Measurements from ENCODE around the gene CADPS. TPM values are rescaled to one million over a fixed set of nuclear protein-coding genes. Genes with fewer than 3 reads are reported as not detected.

Gene CADPS
- total RNA-seq, 3 donors from 2014 or later (not counting 1 experiment from before 2014, with no cell fraction given) = not detected

DNA sequence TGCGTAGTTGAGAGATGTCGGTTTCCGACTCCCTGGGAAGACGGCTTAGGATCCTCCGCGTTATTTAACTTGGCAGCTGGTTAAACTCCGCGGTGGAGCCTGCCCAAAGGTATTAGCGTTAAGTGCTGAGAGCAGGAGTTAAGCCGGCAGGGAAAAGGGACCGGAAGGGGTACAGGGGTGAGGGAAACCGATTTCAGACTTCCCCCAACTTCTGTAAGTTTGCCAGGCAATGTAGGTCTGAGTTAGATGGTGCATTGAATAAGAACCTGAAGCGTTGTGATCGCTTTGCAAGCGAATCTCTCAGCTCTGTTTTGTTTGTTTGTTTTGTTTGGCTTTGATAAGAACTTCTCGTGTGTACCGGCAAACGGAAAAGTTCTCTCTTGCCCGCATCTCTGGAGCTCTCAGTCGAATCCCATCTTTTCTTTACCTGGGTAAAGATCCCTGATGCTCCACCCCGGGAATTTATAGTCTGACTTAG is 495.9 kb downstream of the CADPS start:
- WGBS (ENCODE audit: insufficient coverage) = 4% methylated on average over 21 of the region's 21 CpGs
- TF ChIP-seq CTCF (IDR thresholded peaks at IDR 0.05) = no peak
- peaks cover 37 to 56% of the 10 kb centered on the region in 2 donors for H3K27me3 Mint-ChIP-seq (ENCODE audit: low read depth in 2 of 2)

DNA sequence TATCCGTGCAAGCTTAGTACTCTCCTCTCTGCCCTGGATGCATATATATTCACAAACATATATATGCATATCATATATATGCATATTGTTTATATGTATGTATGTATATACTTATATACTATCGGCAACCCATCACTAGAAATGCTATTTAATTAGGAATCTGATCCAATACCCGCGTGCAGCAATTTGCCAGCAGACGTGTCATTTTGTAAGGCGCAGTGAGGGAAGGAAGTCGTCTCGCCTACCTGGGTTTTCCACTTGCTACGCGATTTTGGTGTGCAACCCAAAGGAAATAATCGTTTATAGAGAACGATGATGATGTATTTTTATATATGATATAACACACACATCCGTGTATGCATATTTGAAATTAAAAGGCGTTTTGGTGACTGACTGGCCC is 496.3 kb downstream of the CADPS start:
- Mint-ChIP-seq H3K36me3 (peaks cover 19% of the 10 kb centered on the region), H3K4me3 (no peak overlapping the region), H3K27ac (no peak overlapping the region), H3K27me3 (ENCODE audit: low read depth in 2 of 2) (peaks cover 41 to 60% of the 10 kb centered on the region in 2 donors), H3K9me3 (peaks cover 2 to 5% of the 10 kb centered on the region in 2 donors), H3K4me1 (no peaks in the 10 kb centered on the region)
- Histone ChIP-seq H3K27ac (ENCODE audit: low read length) (no peak overlapping the region), H3K4me1 (ENCODE audit: control insufficient read depth, insufficient read depth, low read length) (no peaks in the 10 kb centered on the region), H3K4me3 (ENCODE audit: low read length) (no peak overlapping the region), H3K27me3 (ENCODE audit: control insufficient read depth, insufficient read depth, low read length) (peaks cover 36% of the 10 kb centered on the region), H3K36me3 (ENCODE audit: control insufficient read depth, insufficient read depth, low read length) (no peaks in the 10 kb centered on the region), H3K9me3 (ENCODE audit: control insufficient read depth, insufficient read depth, low read length) (no peaks in the 10 kb centered on the region)
- TF ChIP-seq CTCF (IDR thresholded peaks at IDR 0.05) = no peak
- no peak for ATAC-seq
- 9% methylated on average over 10 of the region's 14 CpGs for WGBS (ENCODE audit: insufficient coverage)
- DNase-seq = no peak
- intact Hi-C loops (cut with micrococcal nuclease) = no loop called here

More for the DNA sequence above, 495.9 kb downstream of the CADPS start:
- Histone ChIP-seq H3K9me3 (ENCODE audit: control insufficient read depth, insufficient read depth, low read length) (no peaks in the 10 kb centered on the region), H3K27ac (ENCODE audit: low read length) (no peak overlapping the region), H3K27me3 (ENCODE audit: control insufficient read depth, insufficient read depth, low read length) (peaks cover 32% of the 10 kb centered on the region), H3K4me3 (ENCODE audit: low read length) (no peak overlapping the region), H3K36me3 (ENCODE audit: control insufficient read depth, insufficient read depth, low read length) (no peaks in the 10 kb centered on the region), H3K4me1 (ENCODE audit: control insufficient read depth, insufficient read depth, low read length) (no peaks in the 10 kb centered on the region)
- no peak for ATAC-seq
- Mint-ChIP-seq H3K4me1 (no peaks in the 10 kb centered on the region), H3K9me3 (peaks cover 3 to 6% of the 10 kb centered on the region in 2 donors), H3K36me3 (peaks cover 19% of the 10 kb centered on the region), H3K4me3 (no peak overlapping the region), H3K27ac (no peak overlapping the region)
- intact Hi-C loops (cut with micrococcal nuclease) = no loop called here
- no peak for DNase-seq

GRCh38 chr3:62378311-62378789 is 496.9 kb downstream of the CADPS start:
- Mint-ChIP-seq H3K27ac (no peak overlapping the region), H3K9me3 (peaks cover 0 to 2% of the 10 kb centered on the region in 2 donors), H3K36me3 (peaks cover 19% of the 10 kb centered on the region), H3K4me3 (no peak overlapping the region), H3K4me1 (no peaks in the 10 kb centered on the region), H3K27me3 (ENCODE audit: low read depth in 2 of 2) (peaks cover 42 to 63% of the 10 kb centered on the region in 2 donors)
- Histone ChIP-seq H3K4me3 (ENCODE audit: low read length) (no peak overlapping the region), H3K27me3 (ENCODE audit: control insufficient read depth, insufficient read depth, low read length) (peaks cover 40% of the 10 kb centered on the region), H3K4me1 (ENCODE audit: control insufficient read depth, insufficient read depth, low read length) (no peaks in the 10 kb centered on the region), H3K9me3 (ENCODE audit: control insufficient read depth, insufficient read depth, low read length) (no peaks in the 10 kb centered on the region), H3K27ac (ENCODE audit: low read length) (no peak overlapping the region), H3K36me3 (ENCODE audit: control insufficient read depth, insufficient read depth, low read length) (no peaks in the 10 kb centered on the region)
- WGBS (ENCODE audit: insufficient coverage) = 9% methylated on average over 29 of the region's 29 CpGs
- TF ChIP-seq CTCF (IDR thresholded peaks at IDR 0.05) = no peak
- intact Hi-C loops (cut with micrococcal nuclease) = no loop called here
- no peak for DNase-seq
- no peak for ATAC-seq

All from natural killer cell (primary cell).